ENCODE data around the gene C1QTNF9.

Gene C1QTNF9

GRCh38 chr13:24277761-24278160, 31.6 kb upstream of the C1QTNF9 start:
- no peak for TF ChIP-seq ZNF384 (IDR thresholded peaks at IDR 0.05)
- TF ChIP-seq ELF4 (IDR thresholded peaks at IDR 0.05) = no peak
- no peak for TF ChIP-seq L3MBTL2 (conservative IDR thresholded peaks at IDR 0.05)
- no peak for TF ChIP-seq FOXA1 (IDR thresholded peaks at IDR 0.05)
- TF ChIP-seq SUZ12 (IDR thresholded peaks at IDR 0.05) = no peak
- TF ChIP-seq CTBP1 (IDR thresholded peaks at IDR 0.05; ENCODE audit: borderline replicate concordance) = no peak
- no peak for TF ChIP-seq NFRKB (IDR thresholded peaks at IDR 0.05)
- TF ChIP-seq BHLHE40 (IDR thresholded peaks at IDR 0.05; ENCODE audit: borderline replicate concordance) = no peak
- no peak for TF ChIP-seq ARNT (IDR thresholded peaks at IDR 0.05)
- TF ChIP-seq, protein P1, sequence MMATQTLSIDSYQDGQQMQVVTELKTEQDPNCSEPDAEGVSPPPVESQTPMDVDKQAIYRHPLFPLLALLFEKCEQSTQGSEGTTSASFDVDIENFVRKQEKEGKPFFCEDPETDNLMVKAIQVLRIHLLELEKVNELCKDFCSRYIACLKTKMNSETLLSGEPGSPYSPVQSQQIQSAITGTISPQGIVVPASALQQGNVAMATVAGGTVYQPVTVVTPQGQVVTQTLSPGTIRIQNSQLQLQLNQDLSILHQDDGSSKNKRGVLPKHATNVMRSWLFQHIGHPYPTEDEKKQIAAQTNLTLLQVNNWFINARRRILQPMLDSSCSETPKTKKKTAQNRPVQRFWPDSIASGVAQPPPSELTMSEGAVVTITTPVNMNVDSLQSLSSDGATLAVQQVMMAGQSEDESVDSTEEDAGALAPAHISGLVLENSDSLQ (IDR thresholded peaks at IDR 0.05) = no peak
- TF ChIP-seq LEF1 (IDR thresholded peaks at IDR 0.05; ENCODE audit: borderline replicate concordance) = no peak
- TF ChIP-seq FOXM1 (IDR thresholded peaks at IDR 0.05; ENCODE audit: borderline replicate concordance) = no peak
- TF ChIP-seq TARDBP (IDR thresholded peaks at IDR 0.05) = no peak
- no peak for DNase-seq (ENCODE audit: extremely low spot score)
- ChIA-PET POLR2A (no interaction called here), CTCF (no interaction called here)

- CTCF ChIA-PET = no interaction called here
- POLR2A ChIA-PET = no interaction called here
- no peak for TF ChIP-seq L3MBTL2 (conservative IDR thresholded peaks at IDR 0.05)
- TF ChIP-seq ZNF384 (IDR thresholded peaks at IDR 0.05) = no peak
- no peak for TF ChIP-seq FOXM1 (IDR thresholded peaks at IDR 0.05; ENCODE audit: borderline replicate concordance)
- no peak for TF ChIP-seq SUZ12 (IDR thresholded peaks at IDR 0.05)
- TF ChIP-seq TARDBP (IDR thresholded peaks at IDR 0.05) = no peak
- no peak for TF ChIP-seq CTBP1 (IDR thresholded peaks at IDR 0.05; ENCODE audit: borderline replicate concordance)
- DNase-seq (ENCODE audit: extremely low spot score) = no peak
Observed at GRCh38 chr13:24279327-24280110, 29.9 kb upstream of the C1QTNF9 start.

GRCh38 chr13:24280720-24281119, 28.7 kb upstream of the C1QTNF9 start:
- no peak for DNase-seq (ENCODE audit: extremely low spot score)
- TF ChIP-seq FOXK2 (IDR thresholded peaks at IDR 0.05) (no peak), ARNT (IDR thresholded peaks at IDR 0.05) (no peak), FOXM1 (IDR thresholded peaks at IDR 0.05; ENCODE audit: borderline replicate concordance) (no peak), SUZ12 (IDR thresholded peaks at IDR 0.05) (no peak), LEF1 (IDR thresholded peaks at IDR 0.05; ENCODE audit: borderline replicate concordance) (no peak), BHLHE40 (IDR thresholded peaks at IDR 0.05; ENCODE audit: borderline replicate concordance) (no peak), NFRKB (IDR thresholded peaks at IDR 0.05) (no peak), ZNF384 (IDR thresholded peaks at IDR 0.05) (no peak)
- TF ChIP-seq, protein P1 (IDR thresholded peaks at IDR 0.05) = no peak
- ChIA-PET CTCF (no interaction called here), POLR2A (no interaction called here)

DNA sequence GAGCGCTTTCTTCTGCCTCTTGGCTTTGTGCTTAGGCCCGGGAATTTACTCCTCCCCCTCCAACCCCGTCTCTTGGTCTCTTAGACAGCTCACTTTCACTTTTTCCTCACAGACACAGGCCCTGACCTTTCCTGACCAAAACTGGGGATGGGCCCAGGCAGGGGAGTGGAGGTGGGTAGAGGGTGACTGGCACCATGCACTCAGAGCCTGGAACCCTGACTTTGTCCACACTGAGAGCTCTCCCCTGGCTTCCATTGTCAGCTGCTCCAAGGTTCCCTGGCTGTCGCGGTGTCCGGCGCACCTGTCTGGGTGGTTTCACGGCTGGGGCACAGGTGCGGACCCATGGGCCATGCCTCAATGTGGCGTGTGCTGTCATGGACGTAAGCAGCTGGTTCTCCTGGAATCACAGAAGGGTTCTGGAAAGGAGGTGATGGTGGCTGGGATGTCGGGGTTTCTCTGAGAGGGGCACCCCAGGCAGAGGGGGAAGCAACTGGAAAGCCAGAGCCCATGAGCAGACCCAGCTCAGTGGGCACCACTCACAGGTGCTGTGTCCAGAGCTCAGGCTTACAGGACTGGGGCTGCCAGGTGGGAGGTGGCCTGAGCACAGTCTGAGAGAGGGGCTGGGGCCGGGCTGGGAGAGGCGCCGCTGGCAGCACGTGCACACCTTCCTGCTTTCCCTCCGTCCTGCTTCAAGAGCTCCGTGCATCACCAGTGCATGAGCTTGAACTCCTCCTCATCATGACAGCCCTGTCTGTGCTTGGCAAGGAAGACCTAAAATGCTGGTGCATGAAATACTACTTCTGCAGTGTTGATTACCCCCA, 28.0 kb upstream of the C1QTNF9 start:
- ChIA-PET POLR2A (no interaction called here), CTCF (no interaction called here)
- no peak for DNase-seq (ENCODE audit: extremely low spot score)
- TF ChIP-seq FOXA1 (IDR thresholded peaks at IDR 0.05) = no peak
- no peak for TF ChIP-seq L3MBTL2 (conservative IDR thresholded peaks at IDR 0.05)
- TF ChIP-seq, protein P1 (IDR thresholded peaks at IDR 0.05) = no peak

DNA sequence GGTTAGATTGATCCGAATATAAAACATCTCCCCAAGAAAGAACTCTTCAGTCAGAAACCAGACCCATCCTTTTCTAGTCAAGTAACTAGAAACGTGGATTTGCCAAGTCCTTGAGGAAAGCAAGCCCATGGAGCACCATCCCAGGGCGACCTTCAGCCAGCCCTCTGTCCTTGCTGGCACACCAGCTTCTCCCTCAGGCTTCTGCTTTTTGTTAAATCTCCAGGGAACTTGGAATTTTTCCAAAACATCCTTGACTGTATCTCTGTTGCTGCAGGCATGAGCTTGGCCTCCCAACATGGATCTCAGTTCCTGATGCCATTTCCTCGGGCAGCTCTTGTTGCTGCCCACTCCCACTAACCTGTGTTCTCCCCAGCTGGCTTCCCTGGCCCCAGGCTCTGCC, 27.1 kb upstream of the C1QTNF9 start:
- TF ChIP-seq L3MBTL2 (conservative IDR thresholded peaks at IDR 0.05) (no peak), SUZ12 (IDR thresholded peaks at IDR 0.05) (no peak), SP1 (IDR thresholded peaks at IDR 0.05) (no peak), LEF1 (IDR thresholded peaks at IDR 0.05; ENCODE audit: borderline replicate concordance) (no peak), NFRKB (IDR thresholded peaks at IDR 0.05) (no peak), BHLHE40 (IDR thresholded peaks at IDR 0.05; ENCODE audit: borderline replicate concordance) (no peak), FOXM1 (IDR thresholded peaks at IDR 0.05; ENCODE audit: borderline replicate concordance) (no peak), FOXK2 (IDR thresholded peaks at IDR 0.05) (no peak), ZNF384 (IDR thresholded peaks at IDR 0.05) (no peak), TARDBP (IDR thresholded peaks at IDR 0.05) (no peak), HDGF (IDR thresholded peaks at IDR 0.05; ENCODE audit: borderline replicate concordance) (no peak), FOXA1 (IDR thresholded peaks at IDR 0.05) (no peak), CTBP1 (IDR thresholded peaks at IDR 0.05; ENCODE audit: borderline replicate concordance) (no peak), ARNT (IDR thresholded peaks at IDR 0.05) (no peak), ELF4 (IDR thresholded peaks at IDR 0.05) (no peak)
- TF ChIP-seq, protein P1 (IDR thresholded peaks at IDR 0.05) = no peak
- ChIA-PET CTCF (no interaction called here), POLR2A (no interaction called here)
- DNase-seq (ENCODE audit: extremely low spot score) = no peak
